H1 (cell line): ENCODE results near the gene MGME1. TPM values are rescaled to one million over a fixed set of nuclear protein-coding genes. Genes with fewer than 3 reads are reported as not detected.
A peak's percentile ranks its signal among the peaks of the same experiment; 100 is the strongest.

Experiments
- ASH2L ChIP-seq: fragments of 200-600, 300-600 bp; sonication (generic); IDR thresholded peaks from one replicate; pipeline ENCODE4 v1.7.1; 2017; ENCODE audit warnings: low read length
- BACH1 ChIP-seq: IDR thresholded peaks from 2 replicates; pipeline ENCODE4 v1.6.1; 2012; ENCODE audit warnings: low read length, improper control_type of control experiment
- BCL11A ChIP-seq, 2 experiments: IDR thresholded peaks; one replicate each; pipeline ENCODE4 v1.6.1; 2011; ENCODE audit warnings: low read depth in 2 of 2, low read length in 2 of 2, mild to moderate bottlenecking in 2 of 2
- BRCA1 ChIP-seq: IDR thresholded peaks from 2 replicates; pipeline ENCODE4 v1.6.1; 2012; ENCODE audit warnings: low read depth, low read length, improper control_type of control experiment
- CHD1 ChIP-seq: IDR thresholded peaks from 2 replicates; pipeline ENCODE4 v1.6.1; 2012; ENCODE audit warnings: low read depth, low read length, improper control_type of control experiment
- CHD2 ChIP-seq: IDR thresholded peaks from 2 replicates; pipeline ENCODE4 v1.6.1; 2012; ENCODE audit warnings: low read length, improper control_type of control experiment
- CREB1 ChIP-seq: IDR thresholded peaks from 2 replicates; pipeline ENCODE4 v1.6.1; 2012; ENCODE audit warnings: inconsistent platforms
- CTCF ChIP-seq, 3 experiments: IDR thresholded peaks; 1 replicate in 2 of 3; 2 replicates in 1 of 3; pipeline versions ENCODE4 v1.5.1 to v1.6.1; 2011; ENCODE audit warnings: low read length in 3 of 3, mild to moderate bottlenecking in 3 of 3, inconsistent platforms in 2 of 3, low read depth in 1 of 3, moderate library complexity in 1 of 3; ENCODE audit not compliant: insufficient read depth in 1 of 3; ENCODE audit errors: control extremely low read depth in 1 of 3
- FOSL1 ChIP-seq: IDR thresholded peaks from 2 replicates; pipeline ENCODE4 v1.6.1; 2011; ENCODE audit warnings: mild to moderate bottlenecking, low read depth, low read length, moderate library complexity; ENCODE audit not compliant: insufficient read depth
- MAFK ChIP-seq: IDR thresholded peaks from 2 replicates; pipeline ENCODE4 v1.6.1; 2012; ENCODE audit warnings: low read depth, mild to moderate bottlenecking, improper control_type of control experiment, low read length
- PHF8 ChIP-seq: fragments of 200-600 bp; sonication (generic); conservative IDR thresholded peaks from 2 replicates; pipeline ENCODE4 v1.7.1; 2012; ENCODE audit warnings: low read depth, mild to moderate bottlenecking, inconsistent platforms, low read length, moderate library complexity
- POLR2AphosphoS5 ChIP-seq: IDR thresholded peaks from 2 replicates; pipeline ENCODE4 v1.6.1; 2011; ENCODE audit warnings: low read depth, low read length
- RAD21 ChIP-seq, 2 experiments: IDR thresholded peaks in 1 of 2; conservative IDR thresholded peaks in 1 of 2; 2 replicates each; pipeline ENCODE4 v1.6.1; 2011; ENCODE audit warnings: low read depth in 2 of 2, low read length in 2 of 2, improper control_type of control experiment in 1 of 2, inconsistent platforms in 1 of 2, mild to moderate bottlenecking in 1 of 2, moderate library complexity in 1 of 2
- RBBP5 ChIP-seq: IDR thresholded peaks from 2 replicates; pipeline ENCODE4 v1.7.1; 2012; ENCODE audit warnings: low read depth, mild to moderate bottlenecking, inconsistent platforms, low read length, moderate library complexity, borderline replicate concordance
- SAP30 ChIP-seq: fragments of 300-600 bp; sonication (generic); IDR thresholded peaks from 2 replicates; pipeline ENCODE4 v1.7.1; 2012; ENCODE audit warnings: low read length, moderate library complexity, mild to moderate bottlenecking, inconsistent platforms; ENCODE audit not compliant: insufficient read depth, insufficient replicate concordance
- SP2 ChIP-seq: IDR thresholded peaks from 2 replicates; pipeline ENCODE4 v1.6.1; 2012; ENCODE audit warnings: mild to moderate bottlenecking, low read length, inconsistent platforms
- TBP ChIP-seq: IDR thresholded peaks from 2 replicates; pipeline ENCODE4 v1.6.1; 2011; ENCODE audit warnings: low read depth, low read length, improper control_type of control experiment
- TEAD4 ChIP-seq: IDR thresholded peaks from 2 replicates; pipeline ENCODE4 v1.6.1; 2012; ENCODE audit warnings: low read depth, low read length, inconsistent platforms, mixed read lengths
- polyA plus RNA-seq, 7 experiments: library from polyadenylated mRNA; depleted of rRNA in 3 of 7; stranded (reverse) in 5 of 7; unstranded in 2 of 7; fragments of >200 nt in 5 of 7; fragments of 200-250 nt in 2 of 7; gene quantifications; 1 replicate in 5 of 7; 2 replicates in 1 of 7; 4 replicates in 1 of 7; pipeline versions ENCODE4 v1.2.1 to v1.2.3, GENCODE V29; 2011 to 2013; ENCODE audit warnings: missing spikeins in 2 of 7, mixed read lengths in 2 of 7
- total RNA-seq: library from RNA; stranded (reverse); fragmentation: NEBNext Ultra II Directional; extraction: Animal tissue kit (Norgen Biotek cat#: 25700); gene quantifications from 2 replicates; pipeline ENCODE4 v1.2.1, GENCODE V29; 2021
- TF ChIP-seq, protein P1 (sequence below): IDR thresholded peaks from 2 replicates; pipeline ENCODE4 v1.6.1; 2012; ENCODE audit warnings: inconsistent platforms

The MGME1 gene
- total and polyA plus RNA-seq, 2 of the 8 experiments (the other 6 are each of a cell fraction or from before 2014, with no cell fraction given): 27.7 to 59.0 TPM

- no peak for TF ChIP-seq CHD1
- TF ChIP-seq TBP: no peak
- peak; percentile 44; the same call in 1 of the 2 replicates for TF ChIP-seq MAFK
- TF ChIP-seq BCL11A (IDR thresholded peaks at IDR 0.05; ENCODE audit: low read depth in 2 of 2, low read length in 2 of 2): no peak
- TF ChIP-seq, protein P1, sequence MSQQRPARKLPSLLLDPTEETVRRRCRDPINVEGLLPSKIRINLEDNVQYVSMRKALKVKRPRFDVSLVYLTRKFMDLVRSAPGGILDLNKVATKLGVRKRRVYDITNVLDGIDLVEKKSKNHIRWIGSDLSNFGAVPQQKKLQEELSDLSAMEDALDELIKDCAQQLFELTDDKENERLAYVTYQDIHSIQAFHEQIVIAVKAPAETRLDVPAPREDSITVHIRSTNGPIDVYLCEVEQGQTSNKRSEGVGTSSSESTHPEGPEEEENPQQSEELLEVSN: no peak
- no peak for TF ChIP-seq PHF8
- peak; percentile 31; a peak in 3 of 4 replicates for TF ChIP-seq RAD21 (IDR thresholded peaks at IDR 0.05 in 1 of 2, conservative IDR thresholded peaks at IDR 0.05 in 1 of 2; ENCODE audit: low read depth in 2 of 2, low read length in 2 of 2)
- no peak for TF ChIP-seq POLR2AphosphoS5
- no peak for TF ChIP-seq RBBP5
- peak; percentile 44; the same call in 1 of the 2 replicates for TF ChIP-seq TEAD4
- no peak for TF ChIP-seq BRCA1
- TF ChIP-seq ASH2L: peak; percentile 17
- no peak for TF ChIP-seq SAP30
- TF ChIP-seq CTCF (IDR thresholded peaks at IDR 0.05; ENCODE audit: control extremely low read depth in 1 of 3, insufficient read depth in 1 of 3, low read depth in 1 of 3, low read length in 3 of 3): peak; percentile 23 to 39 (median 32); a peak in 3 of 4 replicates
- TF ChIP-seq SP2: no peak
- TF ChIP-seq CREB1: no peak
- no peak for TF ChIP-seq CHD2
- 0 out of 2 replicates have a peak, but pooled peaks have one; percentile 28 for TF ChIP-seq BACH1
- no peak for TF ChIP-seq FOSL1
These were observed 64.4 kb downstream of the MGME1 start (continued) for GRCh38 chr20:18032977-18033892.
